ENCODE data around the gene C20orf204. TPM values are rescaled to one million over a fixed set of nuclear protein-coding genes. Genes with fewer than 3 reads are reported as not detected.

The C20orf204 gene
- total and polyA plus RNA-seq, 2 of the 8 experiments (the other 6 are each of a cell fraction or from before 2014, with no cell fraction given), result 0.39 to 0.52 TPM

DNA sequence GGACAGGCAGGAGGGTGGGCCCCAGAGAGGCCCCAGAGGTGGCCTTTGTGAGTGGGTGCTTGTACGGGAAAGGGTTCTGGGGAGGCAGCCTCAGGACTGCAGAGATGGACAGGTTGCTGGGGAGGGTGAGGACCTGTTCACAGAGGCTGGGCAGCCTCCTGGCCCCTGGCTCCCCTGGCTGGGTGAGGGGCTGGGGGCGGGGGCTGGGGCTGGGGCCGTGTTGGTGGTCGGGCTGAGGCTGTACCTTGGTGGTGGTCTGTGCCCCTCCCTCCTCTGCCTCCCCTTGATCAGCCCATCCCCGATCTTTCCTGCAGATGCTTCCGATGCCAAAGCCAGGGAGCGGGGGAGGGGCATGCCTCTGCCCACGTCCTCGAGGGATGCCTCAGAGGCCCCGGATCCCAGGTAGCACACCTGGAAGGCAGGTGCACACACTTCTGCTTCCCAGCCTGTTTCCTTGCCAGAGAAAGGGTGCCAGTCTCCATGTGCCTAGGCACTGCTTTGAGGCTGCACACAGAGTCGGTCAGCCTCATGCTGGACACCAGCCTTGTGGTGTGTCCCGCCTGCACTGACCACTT is 31.8 kb downstream of the C20orf204 start (continued):
- TF ChIP-seq PHF8 (conservative IDR thresholded peaks at IDR 0.05; ENCODE audit: low read depth, low read length) (no peak), RBBP5 (IDR thresholded peaks at IDR 0.05; ENCODE audit: borderline replicate concordance, low read depth, low read length) (no peak), SIRT6 (IDR thresholded peaks at IDR 0.05; ENCODE audit: low read length) (no peak), POLR2A (IDR thresholded peaks at IDR 0.05; ENCODE audit: control extremely low read depth in 1 of 2, low read depth in 2 of 2, low read length in 2 of 2) (no peak), SP4 (IDR thresholded peaks at IDR 0.05; ENCODE audit: low read length) (no peak), SP1 (IDR thresholded peaks at IDR 0.05; ENCODE audit: low read depth, low read length) (no peak), POU5F1 (IDR thresholded peaks at IDR 0.05; ENCODE audit: low read depth, low read length) (no peak)
- TF ChIP-seq, protein P1, sequence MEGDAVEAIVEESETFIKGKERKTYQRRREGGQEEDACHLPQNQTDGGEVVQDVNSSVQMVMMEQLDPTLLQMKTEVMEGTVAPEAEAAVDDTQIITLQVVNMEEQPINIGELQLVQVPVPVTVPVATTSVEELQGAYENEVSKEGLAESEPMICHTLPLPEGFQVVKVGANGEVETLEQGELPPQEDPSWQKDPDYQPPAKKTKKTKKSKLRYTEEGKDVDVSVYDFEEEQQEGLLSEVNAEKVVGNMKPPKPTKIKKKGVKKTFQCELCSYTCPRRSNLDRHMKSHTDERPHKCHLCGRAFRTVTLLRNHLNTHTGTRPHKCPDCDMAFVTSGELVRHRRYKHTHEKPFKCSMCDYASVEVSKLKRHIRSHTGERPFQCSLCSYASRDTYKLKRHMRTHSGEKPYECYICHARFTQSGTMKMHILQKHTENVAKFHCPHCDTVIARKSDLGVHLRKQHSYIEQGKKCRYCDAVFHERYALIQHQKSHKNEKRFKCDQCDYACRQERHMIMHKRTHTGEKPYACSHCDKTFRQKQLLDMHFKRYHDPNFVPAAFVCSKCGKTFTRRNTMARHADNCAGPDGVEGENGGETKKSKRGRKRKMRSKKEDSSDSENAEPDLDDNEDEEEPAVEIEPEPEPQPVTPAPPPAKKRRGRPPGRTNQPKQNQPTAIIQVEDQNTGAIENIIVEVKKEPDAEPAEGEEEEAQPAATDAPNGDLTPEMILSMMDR (IDR thresholded peaks at IDR 0.05; ENCODE audit: control extremely low read depth in 1 of 3, insufficient read depth in 1 of 3, low read depth in 1 of 3, low read length in 3 of 3), result no peak
